Erythroblast (primary cell): ENCODE measurements around the gene RNU2-63P.
"Not testable (repeated sequence)": the region's sequence is repeated elsewhere in the genome, so short reads cannot be mapped to it uniquely, and the experiment has no call there.

ENCODE experiments used
- GATA1 ChIP-seq: IDR thresholded peaks from 2 replicates; pipeline ENCODE4 v1.6.1; 2011; ENCODE audit warnings: low read depth, mild to moderate bottlenecking, control low read depth, low read length, moderate library complexity
- POLR2A ChIP-seq: IDR thresholded peaks from 2 replicates; pipeline ENCODE4 v1.6.1; 2011; ENCODE audit warnings: mild to moderate bottlenecking, low read length

DNA sequence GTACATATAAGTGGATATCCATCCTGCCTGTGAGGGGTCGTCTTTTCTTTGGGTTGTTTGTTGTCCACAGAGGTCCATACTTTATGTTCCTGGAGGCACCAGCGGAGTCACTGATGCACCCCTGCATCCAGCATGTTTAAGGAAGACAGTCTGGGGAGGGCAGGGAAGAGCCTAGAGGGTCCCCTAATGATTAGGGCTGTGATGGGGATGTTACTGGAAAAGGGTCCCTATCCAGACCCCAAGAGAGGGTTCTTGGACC is 1.4 kb upstream of the RNU2-63P start:
- not testable (repeated sequence) for TF ChIP-seq POLR2A, GATA1
